Left renal pelvis (tissue), 4 donors: ENCODE results near the gene SNUPN. TPM values are rescaled to one million over a fixed set of nuclear protein-coding genes. Genes with fewer than 3 reads are reported as not detected.

ENCODE experiments used
- DNase-seq, 4 donors: peaks; one replicate each; pipeline ENCODE4 v3.0.0-alpha.2; 2013; ENCODE audit warnings: low read depth in 4 of 4, low spot score in 3 of 4
- polyA plus RNA-seq, 4 donors: library from polyadenylated mRNA; unstranded; fragments of 120-200 nt; gene quantifications; one replicate each; pipeline ENCODE4 v1.2.1, GENCODE V29; 2013; ENCODE audit not compliant: insufficient read length in 4 of 4

The SNUPN gene
- polyA plus RNA-seq, 4 donors: 29.7 to 35.6 (median 30.4) TPM

- DNase-seq: no peak
Observed at GRCh38 chr15:75654201-75654907, 28.8 kb upstream of the SNUPN start.

GRCh38 chr15:75653347-75653913 lies 27.9 kb upstream of the SNUPN start:
- DNase-seq: no peak

- no peak for DNase-seq
Observed at GRCh38 chr15:75651810-75652543, 26.5 kb upstream of the SNUPN start.

- no peak for DNase-seq
Observed at GRCh38 chr15:75650908-75651809, 25.6 kb upstream of the SNUPN start.

- DNase-seq: no peak
Observed at GRCh38 chr15:75649848-75650247, 24.3 kb upstream of the SNUPN start.

- DNase-seq: no peak
Observed at GRCh38 chr15:75649045-75649761, 23.7 kb upstream of the SNUPN start.

- no peak for DNase-seq
Observed at GRCh38 chr15:75648156-75649000, 22.9 kb upstream of the SNUPN start.

- DNase-seq: peak in 3 of 4 donors; percentile 64 to 73 (median 68)
Observed at GRCh38 chr15:75647370-75648155, 22.0 kb upstream of the SNUPN start, which contains the start of gene SNX33. TSS of gene SNX33 (plus strand) at chr15:75647912. CDS start at chr15:75649103, 1,191 bp downstream.

- DNase-seq: no peak
Observed at GRCh38 chr15:75646944-75647364, 21.4 kb upstream of the SNUPN start.

GRCh38 chr15:75646112-75646943 lies 20.8 kb upstream of the SNUPN start:
- DNase-seq: no peak

GRCh38 chr15:75644376-75644775 lies 18.9 kb upstream of the SNUPN start:
- no peak for DNase-seq

GRCh38 chr15:75641603-75642002 lies 16.1 kb upstream of the SNUPN start:
- no peak for DNase-seq

- DNase-seq: no peak
Observed at GRCh38 chr15:75641179-75641503, 15.6 kb upstream of the SNUPN start.

GRCh38 chr15:75640483-75641178 lies 15.1 kb upstream of the SNUPN start:
- DNase-seq: no peak

GRCh38 chr15:75639709-75640482 lies 14.4 kb upstream of the SNUPN start, which contains the start of gene IMP3:
TSS of gene IMP3 (minus strand) at chr15:75640224. CDS start at chr15:75640168, 56 bp downstream.
- DNase-seq: peak; percentile 93 to 95 (median 94)

- no peak for DNase-seq
Observed at GRCh38 chr15:75639191-75639708, 13.7 kb upstream of the SNUPN start.
